HepG2 (cell line): ENCODE measurements around the gene MTA2. TPM values are rescaled to one million over a fixed set of nuclear protein-coding genes. Genes with fewer than 3 reads are reported as not detected.
"Not testable (repeated sequence)": the region's sequence is repeated elsewhere in the genome, so short reads cannot be mapped to it uniquely, and the experiment has no call there.

Experiments used
- ATAC-seq: fragments of 200-7000 bp; cut with Tn5 transposase; 3 replicates; pipeline ENCODE4 v1.9.1; 2020; ENCODE audit warnings: mild to moderate bottlenecking, moderate library complexity
- BruUV-seq: library from RNA; stranded (reverse); fragments of 400-500 nt; replicated peaks from 2 replicates; lab custom pipeline; 2021; lab: Mats Ljungman, UMichigan
- CTCF ChIA-PET: fragments of 300-600 bp; formaldehyde crosslinking; extraction: SDS; loops from one replicate; lab custom pipeline; 2021; ENCODE audit warnings: low total read pairs, inconsistent platforms, low intra/inter-chr PET ratio; lab: Yijun Ruan, JAX
- POLR2A ChIA-PET: fragments of 350-600 bp; sonication (Branson Sonifier 250); formaldehyde crosslinking; loops from one replicate; lab custom pipeline; 2020; ENCODE audit warnings: antibody characterized with exemption, inconsistent platforms; lab: Yijun Ruan, JAX
- DNase-seq: peaks from one replicate; pipeline ENCODE4 v3.0.0-alpha.2; 2015; ENCODE audit warnings: low spot score
- FAIRE-seq: peaks from 3 replicates; lab custom pipeline; 2011; peaks lifted over from hg19 to GRCh38; lab: Jason Lieb, UNC
- H2AFZ ChIP-seq: one replicate; pipeline ENCODE4 v1.6.1; 2011; ENCODE audit warnings: low read length, inconsistent platforms
- H3K27ac ChIP-seq: fragments of 300-600 bp; 3 replicates; pipeline ENCODE4 v1.8.0; 2011; ENCODE audit warnings: mixed run types, mild to moderate bottlenecking, mixed read lengths, low read length, inconsistent platforms; ENCODE audit not compliant: insufficient read depth; ENCODE audit errors: extremely low read length
- H3K27me3 ChIP-seq, 2 experiments: fragments of 200-600 bp in 1 of 2; 2 replicates in 1 of 2; 3 replicates in 1 of 2; pipeline versions ENCODE4 v1.6.0 to v1.8.0; 2011; ENCODE audit warnings: low read length in 2 of 2, mild to moderate bottlenecking in 2 of 2, moderate library complexity in 2 of 2, inconsistent platforms in 1 of 2; ENCODE audit not compliant: insufficient read depth in 2 of 2, control insufficient read depth in 1 of 2
- H3K36me3 ChIP-seq, 2 experiments: fragments of 200-600 bp in 1 of 2; replicated peaks in 1 of 2; 2 replicates in 1 of 2; 3 replicates in 1 of 2; pipeline versions ENCODE4 v1.5.1 to v1.8.0; 2011; ENCODE audit warnings: low read length in 2 of 2, inconsistent platforms in 1 of 2; ENCODE audit not compliant: insufficient read depth in 2 of 2, control insufficient read depth in 1 of 2
- H3K4me1 ChIP-seq: 2 replicates; pipeline ENCODE4 v1.5.1; 2012; ENCODE audit warnings: low read length, inconsistent platforms; ENCODE audit not compliant: insufficient read depth
- H3K4me2 ChIP-seq: 2 replicates; pipeline ENCODE4 v1.6.0; 2011; ENCODE audit warnings: low read depth, low read length, inconsistent platforms
- H3K4me3 ChIP-seq, 3 experiments: fragments of 200-600 bp in 1 of 3; sonication (generic), shearing (Covaris generic) in 1 of 3; replicated peaks in 1 of 3; 2 replicates each; pipeline ENCODE4 v1.5.1; 2011 to 2016; ENCODE audit warnings: low read length in 3 of 3, inconsistent platforms in 2 of 3, low read depth in 2 of 3, mild to moderate bottlenecking in 2 of 3, control low read depth in 1 of 3, mixed read lengths in 1 of 3; ENCODE audit not compliant: insufficient read depth in 1 of 3
- H3K79me2 ChIP-seq: one replicate; pipeline ENCODE4 v1.6.1; 2011; ENCODE audit warnings: low read length, inconsistent platforms; ENCODE audit not compliant: insufficient read depth
- H3K9ac ChIP-seq: 2 replicates; pipeline ENCODE4 v1.6.0; 2011; ENCODE audit warnings: mild to moderate bottlenecking, low read depth, low read length, inconsistent platforms; ENCODE audit not compliant: insufficient read depth
- H3K9me3 ChIP-seq: 2 replicates; pipeline ENCODE4 v1.5.1; 2012; ENCODE audit warnings: mild to moderate bottlenecking, low read length
- H4K20me1 ChIP-seq: 2 replicates; pipeline ENCODE4 v1.6.0; 2011; ENCODE audit warnings: inconsistent platforms, mild to moderate bottlenecking, low read length, moderate library complexity; ENCODE audit not compliant: insufficient read depth
- POLR2A ChIP-seq, 2 experiments: IDR thresholded peaks; 2 replicates each; pipeline ENCODE4 v1.6.1; 2011; ENCODE audit warnings: low read depth in 2 of 2, low read length in 2 of 2, mild to moderate bottlenecking in 1 of 2, moderate library complexity in 1 of 2; ENCODE audit not compliant: insufficient read depth in 1 of 2
- WGBS: methylation state at CpG from one replicate; pipeline ENCODE4 v1.1.6; 2017; ENCODE audit warnings: low lambda C conversion rate; 5-methylcytosine and 5-hydroxymethylcytosine counted together
- in situ Hi-C: cut with HindIII; loops from 2 replicates; pipeline ENCODE4 v1.10.0; 2017; ENCODE audit warnings: low pct_unique_long_range_greater_than_20kb; ENCODE audit not compliant: extremely low pct_ligation_motif_present
- intact Hi-C: fragments of 100-400 bp; cut with micrococcal nuclease; formaldehyde crosslinking; loops from one replicate; pipeline ENCODE4 v1.10.0; 2022; ENCODE audit not compliant: unreplicated experiment
- polyA plus RNA-seq, 8 experiments: library from polyadenylated mRNA; depleted of rRNA in 3 of 8; stranded (reverse) in 7 of 8; unstranded in 1 of 8; fragments of >200 nt; fragmentation: Illumina TruSeq in 4 of 8; extraction: Trizol in 4 of 8; gene quantifications; 2 replicates each; pipeline versions ENCODE4 v1.2.1 to v1.2.3, GENCODE V29; 2011 to 2016; ENCODE audit warnings: low read depth in 4 of 8, missing spikeins in 1 of 8, mixed read lengths in 1 of 8; ENCODE audit not compliant: insufficient read depth in 1 of 8
- total RNA-seq, 5 experiments: library from RNA; depleted of rRNA; stranded (reverse); fragments of >200 nt; fragmentation: Illumina TruSeq; extraction: Trizol; gene quantifications; 2 replicates each; pipeline ENCODE4 v1.2.3, GENCODE V29; 2016; ENCODE audit warnings: low read depth in 1 of 5

MTA2 gene
- total and polyA plus RNA-seq, 2 of the 13 experiments (the other 11 are each of a cell fraction or from before 2014, with no cell fraction given): 14.0 to 70.0 TPM

DNA sequence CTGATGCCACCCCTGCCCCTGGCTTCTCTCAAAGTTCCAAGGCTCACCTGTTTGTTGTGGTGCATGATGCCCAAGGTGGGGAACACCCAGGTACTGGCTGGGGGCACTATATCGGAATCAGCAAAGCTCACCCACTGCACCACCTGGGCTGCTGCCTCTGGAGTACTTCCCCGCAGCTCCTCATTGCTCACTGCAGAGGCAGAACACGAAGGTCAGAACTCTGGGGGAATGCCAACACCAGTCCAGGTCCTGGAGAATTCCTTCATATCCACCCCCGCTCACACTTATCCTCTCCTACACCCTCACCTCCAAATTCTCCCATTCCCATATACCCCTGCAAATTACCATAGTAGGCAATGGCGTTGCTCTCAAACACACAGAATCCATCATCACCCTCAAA, 30.2 kb downstream of the MTA2 start:
- Histone ChIP-seq H3K4me2 (peak overlapping the region; percentile 85; the same call in 1 of the 2 replicates), H3K79me2 (peaks cover 70% of the 10 kb centered on the region), H3K36me3 (peaks cover 19 to 54% of the 10 kb centered on the region in 2 experiments), H3K9ac (0 out of 2 replicates have a peak overlapping the region, but pooled peaks have one; percentile 92), H3K4me1 (peaks cover 78% of the 10 kb centered on the region)
- TF ChIP-seq POLR2A (IDR thresholded peaks at IDR 0.05; ENCODE audit: insufficient read depth in 1 of 2, low read depth in 2 of 2, low read length in 2 of 2): 0 out of 4 replicates have a peak, but pooled peaks of 1 of the 2 experiments have one; percentile 33
- H3K4me3 ChIP-seq, CTCF ChIA-PET, H2AFZ ChIP-seq, H3K27me3 ChIP-seq, FAIRE-seq, H3K9me3 ChIP-seq, intact Hi-C loops, BruUV-seq, in situ Hi-C loops, ATAC-seq, DNase-seq, H4K20me1 ChIP-seq, H3K27ac ChIP-seq: not testable (repeated sequence)
- POLR2A ChIA-PET: interaction anchor here (0.5 to 2.2 kb wide), 2 partner anchors 13 to 20 kb away, joined by 3 to 8 read pairs; partner anchors contain the start of gene TUT1
- WGBS: 89% methylated on average over 5 of the region's 5 CpGs

DNA sequence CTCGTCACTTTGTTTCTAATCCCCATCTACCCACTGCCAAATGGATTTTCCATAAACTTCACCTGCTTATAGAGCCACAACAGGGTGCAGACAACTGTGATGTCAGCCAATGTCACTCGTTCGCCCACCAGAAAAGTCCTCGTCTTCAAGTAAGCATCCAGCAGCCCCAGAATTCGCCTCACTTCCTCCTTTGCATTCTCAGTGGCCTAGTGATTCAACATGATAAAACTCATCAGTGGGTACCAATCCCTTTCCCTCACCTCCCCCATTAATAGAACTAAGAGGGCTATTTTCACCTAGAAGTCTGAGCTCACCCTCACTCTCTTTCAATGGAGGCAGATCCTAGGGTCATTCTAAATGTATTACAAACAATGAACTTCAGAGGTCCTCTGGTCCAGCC, 30.8 kb downstream of the MTA2 start:
- 99% methylated on average over 5 of the region's 5 CpGs for WGBS
- H3K27me3 ChIP-seq, ATAC-seq, H3K4me3 ChIP-seq, BruUV-seq, H3K9ac ChIP-seq, H3K27ac ChIP-seq, CTCF ChIA-PET, in situ Hi-C loops, FAIRE-seq, H4K20me1 ChIP-seq, H3K9me3 ChIP-seq, H2AFZ ChIP-seq, DNase-seq, intact Hi-C loops: not testable (repeated sequence)
- 0 out of 2 replicates have a peak overlapping the region, but pooled peaks have one; percentile 85 for H3K4me2 ChIP-seq
- peaks cover 78% of the 10 kb centered on the region for H3K4me1 ChIP-seq
- POLR2A ChIA-PET: interaction anchor here (0.5 to 2.2 kb wide), 2 partner anchors 14 to 21 kb away, joined by 3 to 8 read pairs; partner anchors contain the start of gene TUT1
- peaks cover 17 to 54% of the 10 kb centered on the region in 2 experiments for H3K36me3 ChIP-seq
- peaks cover 71% of the 10 kb centered on the region for H3K79me2 ChIP-seq
